HG03175 (cell line): Measurements from ENCODE around the gene TSHZ3.

ENCODE experiments used
- ATAC-seq: cut with Tn5 transposase; IDR thresholded peaks from one replicate; pipeline ENCODE4 v1.9.1; 2021; ENCODE audit warnings: mild to moderate bottlenecking, moderate library complexity; ENCODE audit not compliant: unreplicated experiment

The TSHZ3 gene

DNA sequence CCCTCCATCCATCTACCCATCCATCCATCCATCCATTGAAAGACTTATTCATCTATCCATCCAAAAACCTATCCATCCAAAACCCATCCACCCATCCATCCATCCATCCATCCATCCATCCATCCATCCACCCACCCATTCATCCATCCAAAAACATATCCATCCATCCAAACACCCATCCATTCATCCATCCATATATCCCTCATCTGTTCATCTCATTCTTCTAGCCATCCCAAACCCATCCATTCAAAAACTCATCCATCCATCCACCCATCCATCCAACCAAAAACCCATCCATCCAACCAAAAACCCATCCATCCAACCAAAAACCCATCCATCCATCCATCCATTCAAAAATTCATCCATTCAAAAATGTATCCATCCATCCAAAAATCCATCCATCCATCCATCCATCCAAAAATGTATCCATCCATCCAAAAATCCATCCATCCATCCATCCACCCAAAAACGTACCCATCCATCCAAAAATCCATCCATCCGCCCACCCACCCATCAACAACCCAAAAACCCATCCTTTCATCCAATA is 56.5 kb downstream of the TSHZ3 start:
- no peak for ATAC-seq

DNA sequence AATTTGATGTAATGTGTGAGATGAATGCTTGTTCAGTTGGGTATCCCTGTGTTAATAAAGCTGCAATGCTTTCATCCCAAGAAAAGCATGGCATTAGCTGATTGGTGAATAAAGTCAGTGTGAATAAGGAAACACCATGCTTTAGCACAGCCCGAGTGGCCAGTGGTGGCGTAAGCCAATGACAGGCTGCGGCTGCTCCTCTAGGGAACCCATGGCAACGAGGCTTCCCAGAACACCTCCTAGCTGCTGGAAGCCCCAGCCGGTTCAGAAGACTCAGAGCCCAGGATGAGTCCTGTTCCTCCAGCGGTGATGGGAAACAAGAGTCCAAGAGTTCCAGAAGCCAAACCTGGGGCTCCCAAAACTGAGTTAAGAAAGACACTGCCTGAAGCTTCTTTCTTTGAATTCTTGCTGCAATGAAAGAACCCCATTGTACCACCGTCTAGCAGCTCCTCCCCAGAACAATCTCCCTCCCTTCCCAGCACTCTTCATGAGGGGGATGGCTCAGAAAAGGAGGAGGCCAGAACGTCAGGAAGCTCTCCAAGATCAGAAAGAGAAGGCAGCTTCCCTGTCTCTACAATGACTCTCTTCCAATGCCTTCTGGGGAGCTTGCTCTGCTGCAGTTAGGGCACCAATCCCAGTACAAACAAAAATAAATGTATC is 58.2 kb downstream of the TSHZ3 start:
- no peak for ATAC-seq

DNA sequence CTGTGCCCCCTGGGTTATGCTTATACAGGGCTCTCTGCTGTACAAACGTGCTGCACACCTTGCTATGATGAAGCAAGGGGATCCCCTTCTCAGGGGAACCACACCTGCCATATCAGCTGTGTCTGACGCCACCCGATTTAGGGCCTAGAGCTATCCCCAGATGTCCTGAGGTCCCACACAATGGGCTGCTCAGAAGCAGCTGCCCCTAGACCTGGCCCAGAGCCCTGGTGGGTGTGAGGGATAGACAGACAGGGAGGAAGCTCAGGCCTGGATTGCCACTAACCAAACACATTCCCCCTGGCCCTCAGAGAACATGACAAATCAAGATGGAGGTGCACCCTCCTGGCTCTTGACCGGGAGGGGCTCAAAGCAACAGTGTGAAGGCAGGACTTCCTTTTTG is 59.3 kb downstream of the TSHZ3 start:
- ATAC-seq: no peak

DNA sequence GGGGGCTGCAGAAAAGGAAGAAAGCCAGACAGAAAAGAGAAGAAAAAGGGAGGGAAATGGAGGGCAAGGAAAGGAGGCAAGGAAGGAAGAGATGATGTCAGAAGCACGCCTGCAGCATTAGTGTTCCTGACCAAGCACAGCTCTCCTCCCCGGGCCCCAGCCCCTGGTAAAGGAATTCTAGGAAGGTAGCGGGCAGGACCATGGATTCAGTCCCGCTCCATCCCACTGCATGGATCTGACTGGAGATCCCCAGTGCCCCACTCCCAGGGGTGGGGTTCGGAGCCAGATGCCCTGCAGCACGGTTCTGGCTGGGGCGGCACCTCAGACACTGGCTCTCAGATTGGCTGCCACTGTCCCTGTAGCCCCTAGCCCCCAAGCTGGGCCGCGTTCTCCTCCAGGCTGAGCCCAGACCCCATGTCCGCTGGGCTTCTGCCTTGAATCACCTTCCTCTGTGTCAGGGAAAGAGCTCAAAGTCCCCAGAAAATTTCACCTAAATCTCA is 59.8 kb downstream of the TSHZ3 start:
- no peak for ATAC-seq

DNA sequence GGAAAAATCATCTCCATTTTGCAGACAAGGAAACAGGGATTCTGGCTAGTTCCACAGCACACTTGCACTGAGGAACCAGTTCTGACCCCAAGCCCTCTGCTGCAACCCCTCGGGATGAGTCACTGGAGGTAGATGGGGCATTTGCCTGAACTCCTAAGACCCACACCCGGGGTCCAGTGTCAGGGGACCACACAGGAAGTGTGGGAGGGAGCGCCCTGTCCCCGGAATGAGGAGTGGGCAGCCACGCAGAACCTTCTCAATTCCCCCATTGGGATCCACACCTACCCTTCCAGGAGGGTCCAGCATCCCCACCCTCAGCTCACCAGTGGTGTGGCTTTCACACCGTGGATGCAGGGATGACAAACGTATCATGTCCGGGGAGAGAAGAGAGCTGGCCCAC is 62.7 kb downstream of the TSHZ3 start:
- ATAC-seq: no peak

DNA sequence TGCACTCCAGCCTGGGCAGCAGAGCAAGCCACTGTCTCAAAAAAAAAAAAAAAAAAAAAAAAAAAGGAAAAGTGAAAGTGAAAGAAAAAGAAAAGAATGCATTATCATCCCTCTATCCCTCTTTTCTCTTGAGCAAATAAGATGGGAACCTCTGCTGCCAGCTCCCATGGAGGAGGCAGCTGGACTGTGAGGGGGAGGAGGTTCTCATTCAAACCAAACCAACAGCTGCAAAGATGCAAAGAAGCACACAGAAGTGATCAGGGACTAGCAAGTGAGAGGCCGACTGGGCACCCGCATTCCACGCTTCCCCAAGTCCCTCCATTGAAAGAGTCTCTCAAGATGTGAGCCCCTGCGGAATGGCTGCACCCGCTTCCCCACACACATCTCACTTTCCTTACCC is 63.5 kb downstream of the TSHZ3 start:
- ATAC-seq: no peak

DNA sequence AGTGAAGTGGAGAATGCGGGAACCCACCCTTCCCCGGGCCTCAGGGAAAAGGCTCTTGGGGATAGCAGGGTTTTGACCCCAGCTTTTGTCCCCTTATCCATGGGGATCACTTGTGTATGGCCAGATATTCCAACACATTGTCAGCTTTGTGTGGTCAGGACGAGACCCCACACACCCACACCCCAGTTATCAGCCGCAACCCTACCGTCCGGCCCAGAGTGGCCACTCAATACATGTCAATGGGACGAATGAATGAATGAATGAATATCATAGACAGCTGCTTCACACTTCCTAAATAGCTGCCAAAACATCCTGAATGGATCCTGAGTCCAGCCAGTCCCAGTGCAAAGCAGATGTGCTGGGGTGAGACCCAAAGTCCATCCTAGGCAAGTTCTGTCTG is 64.6 kb downstream of the TSHZ3 start:
- no peak for ATAC-seq

DNA sequence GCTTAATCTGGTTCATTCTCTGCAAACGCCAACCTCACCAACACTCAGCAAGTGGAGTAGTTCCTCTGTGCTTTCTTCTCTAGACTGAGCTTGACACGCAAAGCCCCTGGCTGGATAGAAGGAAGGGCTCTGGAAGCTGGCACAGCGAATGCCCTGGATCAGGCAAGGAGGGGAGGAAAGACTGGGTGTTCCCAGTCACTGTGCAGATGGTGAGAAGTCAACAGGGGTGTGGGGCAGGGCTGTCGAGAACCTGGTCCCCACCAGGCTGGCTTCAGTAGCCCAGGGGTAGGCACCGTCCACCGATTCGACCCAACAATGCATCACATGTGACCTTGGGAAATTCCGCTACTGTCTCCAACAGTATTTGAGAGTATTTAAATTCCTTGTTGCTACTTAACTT is 65.5 kb downstream of the TSHZ3 start:
- ATAC-seq: no peak

DNA sequence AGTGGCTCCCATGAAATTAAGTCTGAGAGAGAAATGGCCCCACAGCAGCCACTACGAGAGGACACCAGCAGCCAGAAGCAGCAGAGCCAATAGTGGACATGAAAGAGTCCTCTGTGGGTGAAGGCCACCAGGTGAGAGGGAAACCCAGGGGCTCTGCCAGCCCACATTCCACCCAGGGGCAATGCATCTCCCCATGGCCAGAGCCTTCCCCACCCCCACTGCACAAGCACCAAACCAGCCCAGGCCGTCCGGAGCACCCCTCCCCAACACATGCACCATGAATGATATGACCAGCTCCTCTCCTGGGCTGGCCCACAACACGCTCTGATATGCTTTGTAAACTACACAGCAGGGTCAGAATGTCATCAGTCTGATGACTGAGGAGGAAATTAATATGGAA is 66.9 kb downstream of the TSHZ3 start:
- ATAC-seq: no peak

DNA sequence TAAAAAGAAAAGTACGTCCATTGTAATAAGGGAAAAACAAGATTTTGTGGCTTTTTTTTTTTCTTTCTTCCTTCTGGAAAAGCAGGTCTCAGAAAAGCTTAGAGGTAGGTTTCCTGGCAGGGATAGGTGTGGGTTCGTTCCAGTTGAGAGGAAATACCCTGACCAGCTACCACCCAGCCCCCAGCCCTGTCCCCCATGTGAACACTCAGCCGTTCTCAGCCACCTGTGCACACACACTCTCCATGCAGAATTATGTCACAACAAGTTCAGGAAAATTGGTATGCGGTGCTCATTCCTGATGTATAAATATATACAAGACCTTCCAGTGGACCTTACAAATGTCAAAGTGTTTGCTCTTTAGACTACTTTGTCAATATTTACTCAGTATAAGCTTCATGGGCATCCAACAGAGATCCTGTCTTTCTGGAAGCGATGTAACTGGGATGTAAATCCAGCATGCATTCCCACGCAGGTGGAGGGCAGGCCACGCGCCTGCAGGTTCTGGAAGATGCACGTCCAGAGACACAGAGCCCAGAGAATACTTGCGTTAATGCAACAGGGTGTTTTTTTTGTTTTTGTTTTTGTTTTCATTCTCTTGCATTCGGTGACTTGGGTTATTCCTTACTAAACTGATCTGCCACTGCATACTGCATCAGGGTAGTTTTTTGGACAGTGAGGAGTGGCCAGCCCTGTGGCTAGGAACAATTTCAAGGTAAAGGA is 68.8 kb downstream of the TSHZ3 start:
- ATAC-seq: no peak

DNA sequence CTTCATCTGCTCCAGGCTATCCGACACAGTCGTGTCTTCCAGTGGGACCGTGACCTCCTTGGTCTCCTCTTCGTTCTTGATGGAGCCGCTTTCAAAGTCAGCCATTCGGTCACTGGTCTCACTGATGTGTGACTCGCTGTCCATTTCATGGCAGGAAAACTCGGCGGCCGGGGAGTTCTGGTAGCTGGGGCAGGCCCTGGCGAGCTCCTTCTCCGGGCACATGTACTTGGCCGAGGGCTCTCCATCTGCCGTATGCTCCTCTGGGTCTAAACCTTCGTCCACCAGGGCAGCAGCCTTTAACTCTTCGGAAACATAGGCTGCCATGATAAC is 69.8 kb downstream of the TSHZ3 start:
- ATAC-seq: no peak

DNA sequence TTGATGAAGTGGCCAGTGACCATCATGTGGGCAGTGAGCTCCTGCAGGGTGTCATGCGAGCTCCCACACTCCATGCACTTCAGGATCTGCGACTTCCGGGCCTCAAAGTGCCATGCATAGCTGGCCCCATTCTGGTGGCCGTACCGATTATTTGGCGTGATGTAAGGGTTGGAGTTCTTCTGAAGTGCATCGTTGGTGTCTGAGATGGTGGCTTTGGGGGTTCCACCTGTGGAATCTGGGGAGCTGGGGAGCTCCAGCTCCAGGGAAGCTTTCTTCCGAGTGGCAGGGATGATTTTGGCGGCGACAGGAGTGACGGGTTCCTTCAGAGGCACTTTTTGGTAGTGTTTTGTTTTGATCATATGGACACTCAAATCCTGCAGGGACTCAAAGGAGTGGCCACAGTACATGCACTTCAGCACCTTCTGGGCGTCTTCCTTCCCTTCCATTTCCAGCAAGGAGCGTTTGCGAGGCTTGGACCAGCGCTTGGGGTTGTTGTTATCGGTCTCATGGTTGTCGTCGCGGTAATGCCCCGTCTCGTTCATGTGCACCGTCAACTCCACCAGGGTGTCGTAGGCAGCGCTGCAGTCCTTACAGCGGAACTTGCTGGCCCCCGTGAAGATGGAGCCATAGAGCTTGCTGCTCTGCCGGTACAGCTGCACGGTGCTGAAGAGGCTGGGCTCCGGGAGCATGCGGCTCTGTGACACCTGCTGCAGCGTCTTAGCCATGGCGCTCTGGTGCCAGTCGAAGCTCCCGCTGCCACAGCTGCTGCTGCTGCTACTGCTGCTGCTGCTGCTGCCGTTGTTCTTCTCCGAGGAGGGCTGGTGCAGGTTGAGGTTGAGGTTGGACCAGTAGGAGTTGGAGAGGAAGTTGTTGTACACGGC is 70.4 kb downstream of the TSHZ3 start:
- no peak for ATAC-seq

DNA sequence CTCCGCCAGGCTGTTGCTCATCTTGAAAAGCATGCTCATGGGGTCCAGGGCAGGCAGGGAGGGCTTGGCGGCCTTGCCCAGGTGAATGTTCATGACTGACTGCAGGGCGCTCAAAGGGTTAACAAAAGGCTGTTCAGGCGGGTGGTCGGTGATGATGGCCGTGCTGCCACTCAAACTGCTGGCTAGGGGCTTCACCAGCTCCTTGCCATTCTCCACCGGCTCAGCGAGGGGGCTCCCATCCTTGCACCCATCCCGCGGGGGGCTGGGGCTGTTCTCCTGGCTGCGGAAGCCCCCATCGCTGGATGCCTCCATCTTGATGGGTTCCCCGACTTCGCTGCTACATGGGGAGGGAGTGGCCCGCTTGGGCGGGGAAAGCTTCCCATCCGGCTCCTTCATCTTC is 71.7 kb downstream of the TSHZ3 start:
- no peak for ATAC-seq

DNA sequence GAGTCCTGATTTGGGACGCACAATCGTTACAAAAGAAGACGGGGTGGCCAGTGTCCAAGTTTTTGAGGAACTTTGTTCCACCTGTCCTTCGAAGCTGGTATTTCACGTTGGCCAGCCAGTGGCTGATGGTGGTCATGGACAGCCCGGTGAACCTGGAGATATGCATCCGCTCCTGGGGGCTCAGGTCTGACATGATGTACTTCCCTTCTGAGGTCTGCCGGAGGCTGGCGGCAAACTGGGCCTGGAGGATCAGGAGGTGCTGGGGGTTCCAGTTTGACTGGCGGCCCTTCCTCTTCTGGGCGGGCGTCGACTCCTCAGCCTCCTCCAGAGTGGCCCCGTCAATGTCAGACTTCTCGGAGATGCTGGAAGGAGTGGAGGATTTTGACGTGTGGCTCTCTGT is 72.4 kb downstream of the TSHZ3 start:
- ATAC-seq: no peak

DNA sequence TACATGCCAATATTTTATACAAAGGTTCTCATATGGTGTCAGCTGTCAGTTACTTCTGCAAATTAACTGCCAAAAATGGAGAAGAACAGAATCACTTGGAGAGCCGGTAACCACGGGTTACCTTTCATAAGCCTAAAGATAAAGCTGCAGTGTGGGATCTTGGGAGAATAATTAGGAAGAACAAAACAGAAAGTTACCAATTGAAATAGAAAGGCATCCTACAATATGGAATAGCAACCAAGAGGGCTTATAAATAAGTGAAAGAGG is 74.2 kb downstream of the TSHZ3 start:
- no peak for ATAC-seq

DNA sequence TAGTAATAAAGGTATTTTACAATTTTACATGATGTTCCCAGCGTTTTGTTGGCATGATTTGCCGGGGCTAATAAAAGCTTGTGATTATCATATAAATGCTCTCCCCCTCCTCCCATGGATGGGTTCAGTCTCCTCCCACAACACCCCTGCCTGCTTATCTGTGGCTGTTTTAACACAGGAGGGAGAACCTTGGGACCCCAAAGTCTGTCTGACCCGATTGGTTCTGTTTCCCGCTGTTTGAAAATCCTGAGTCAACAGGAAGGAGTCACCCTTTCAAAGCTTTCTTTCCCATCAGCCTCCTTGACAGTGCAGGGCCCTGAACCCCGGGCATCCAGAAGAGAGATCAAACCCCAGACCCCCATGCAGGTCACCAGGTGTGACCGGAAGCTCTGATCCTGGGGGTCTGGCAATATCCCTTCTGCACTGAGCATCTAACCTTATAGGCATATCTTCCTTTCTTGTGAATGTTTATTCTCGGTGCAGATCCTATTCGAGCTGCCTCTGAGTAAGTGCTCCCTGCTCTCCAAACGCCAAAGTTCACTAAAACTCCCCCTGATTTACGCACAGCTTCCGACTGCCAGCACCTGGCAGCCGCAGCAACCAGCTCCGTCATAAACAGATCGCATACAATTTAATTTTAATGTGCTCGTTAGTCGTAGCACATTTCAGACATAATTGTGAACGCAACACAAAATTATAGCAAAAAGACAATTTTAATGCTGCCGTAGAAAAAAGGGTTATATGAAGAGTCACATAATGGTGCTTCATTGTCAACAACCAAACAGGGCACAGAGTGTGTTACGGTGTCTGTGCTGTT is 74.8 kb downstream of the TSHZ3 start:
- no peak for ATAC-seq

DNA sequence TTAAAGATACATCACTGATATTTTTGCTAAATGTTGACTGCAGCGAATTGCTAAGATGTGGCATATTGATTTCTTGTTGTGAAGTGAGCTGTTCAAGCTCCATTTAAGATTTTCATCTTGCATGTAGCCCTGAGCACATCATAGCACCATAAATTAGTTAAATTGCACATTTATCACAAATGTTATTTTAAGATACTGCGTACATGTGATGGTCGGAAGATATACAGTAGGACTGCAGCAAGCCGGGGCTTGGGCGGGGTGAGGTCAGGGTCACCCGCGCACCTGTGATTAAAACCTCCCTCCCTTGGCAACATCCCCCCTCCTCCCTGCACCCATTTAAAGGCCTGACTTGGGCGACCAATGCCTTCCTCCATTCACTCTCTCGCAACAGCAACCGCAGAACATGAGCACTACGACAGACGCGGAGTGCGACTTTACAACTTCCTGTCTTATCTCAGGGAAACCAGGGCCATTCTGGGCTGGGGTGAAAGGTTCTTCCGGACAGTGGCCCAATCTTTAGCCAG is 76.6 kb downstream of the TSHZ3 start:
- ATAC-seq: no peak

DNA sequence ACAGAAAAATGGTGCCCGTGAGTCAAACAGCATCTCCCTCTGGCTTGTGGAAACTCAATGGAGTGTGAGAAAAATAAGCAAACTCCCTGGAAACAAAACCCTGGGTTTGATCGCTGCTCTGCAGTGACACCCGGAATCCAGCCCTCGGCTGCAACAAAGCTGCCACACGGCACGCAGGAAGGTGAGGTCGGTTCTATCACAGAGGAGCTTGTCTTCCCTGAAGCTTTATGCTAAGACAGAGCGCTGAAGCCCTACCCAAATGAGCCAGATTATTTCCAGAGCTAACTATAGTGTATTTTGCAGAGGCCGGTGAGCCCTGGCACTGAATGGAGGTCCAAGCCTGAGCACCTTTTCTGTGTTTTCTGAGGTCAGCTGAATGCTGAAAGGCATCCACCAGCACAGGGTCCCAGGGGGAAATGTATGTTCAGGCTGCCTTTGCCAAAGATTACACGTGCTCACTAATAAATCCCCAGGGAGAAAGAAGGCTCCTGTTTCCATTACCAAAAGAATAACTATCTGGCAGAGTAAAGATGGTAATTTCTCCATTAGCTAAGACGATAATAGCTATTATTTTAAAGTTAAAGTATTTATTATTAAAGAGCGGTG is 77.8 kb downstream of the TSHZ3 start:
- ATAC-seq: no peak

DNA sequence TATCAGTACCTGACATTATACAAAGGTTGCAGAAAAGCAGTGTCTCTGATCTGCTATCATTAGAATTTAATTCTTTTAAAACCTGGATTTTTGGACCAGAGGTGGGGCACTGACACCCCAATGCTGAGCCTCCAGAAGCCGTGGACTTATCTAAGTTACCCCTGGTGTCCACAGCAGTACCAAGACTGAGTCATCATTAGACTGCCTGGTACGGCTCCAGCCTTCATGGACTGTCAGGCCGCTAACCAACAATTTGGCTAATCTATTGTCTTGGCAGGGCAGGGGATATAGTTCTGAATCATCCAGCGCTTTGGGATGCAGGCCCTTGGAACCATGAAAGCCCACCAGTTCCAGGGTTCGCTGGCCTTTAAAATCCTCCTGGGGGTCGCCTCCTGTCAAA is 78.3 kb downstream of the TSHZ3 start:
- no peak for ATAC-seq

DNA sequence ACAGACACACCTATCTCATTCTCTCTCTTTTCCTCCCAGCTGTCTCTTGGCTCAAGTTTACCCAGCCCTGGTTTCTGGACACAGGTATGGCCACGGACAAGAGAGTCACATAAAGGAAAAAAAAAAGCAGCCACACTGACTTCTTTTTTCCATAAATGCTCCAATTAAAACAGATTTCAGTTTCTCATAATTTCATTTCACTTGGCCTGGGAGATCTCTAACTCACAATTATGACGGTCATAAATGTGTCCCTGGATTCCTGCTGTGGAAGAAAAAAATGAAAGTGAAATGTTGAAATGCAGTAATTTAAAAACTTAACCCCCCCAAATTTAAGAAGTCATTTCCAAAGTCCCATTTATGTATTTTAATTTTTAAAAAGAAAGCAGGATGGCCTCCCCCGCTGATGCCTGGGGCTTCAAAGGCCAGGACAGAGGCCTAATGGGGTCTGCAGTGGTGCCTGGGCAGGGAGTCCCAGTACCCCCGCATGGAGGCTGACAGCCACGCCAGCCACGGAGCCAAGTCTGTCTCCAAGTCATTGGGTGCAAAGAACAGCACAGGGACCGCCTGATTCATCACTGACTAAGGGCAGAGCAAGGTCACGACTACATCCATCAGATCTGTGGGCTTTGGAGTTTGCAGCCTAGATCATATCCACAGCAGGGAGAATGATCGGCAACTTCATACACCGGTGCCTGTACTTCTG is 79.7 kb downstream of the TSHZ3 start:
- no peak for ATAC-seq
